HepG2 (cell line): Measurements from ENCODE around the gene STX1B. TPM values are rescaled to one million over a fixed set of nuclear protein-coding genes. Genes with fewer than 3 reads are reported as not detected.
A peak's percentile ranks its signal among the peaks of the same experiment; 100 is the strongest.

ENCODE experiments used
- ATAC-seq: fragments of 200-7000 bp; cut with Tn5 transposase; 3 replicates; pipeline ENCODE4 v1.9.1; 2020; ENCODE audit warnings: mild to moderate bottlenecking, moderate library complexity
- BruUV-seq: library from RNA; stranded (reverse); fragments of 400-500 nt; replicated peaks from 2 replicates; lab custom pipeline; 2021; lab: Mats Ljungman, UMichigan
- CTCF ChIA-PET: fragments of 300-600 bp; formaldehyde crosslinking; extraction: SDS; loops from one replicate; lab custom pipeline; 2021; ENCODE audit warnings: low total read pairs, inconsistent platforms, low intra/inter-chr PET ratio; lab: Yijun Ruan, JAX
- POLR2A ChIA-PET: fragments of 350-600 bp; sonication (Branson Sonifier 250); formaldehyde crosslinking; loops from one replicate; lab custom pipeline; 2020; ENCODE audit warnings: antibody characterized with exemption, inconsistent platforms; lab: Yijun Ruan, JAX
- DNase-seq: peaks from one replicate; pipeline ENCODE4 v3.0.0-alpha.2; 2015; ENCODE audit warnings: low spot score
- FAIRE-seq: peaks from 3 replicates; lab custom pipeline; 2011; peaks lifted over from hg19 to GRCh38; lab: Jason Lieb, UNC
- H2AFZ ChIP-seq: one replicate; pipeline ENCODE4 v1.6.1; 2011; ENCODE audit warnings: low read length, inconsistent platforms
- H3K27ac ChIP-seq: fragments of 300-600 bp; 3 replicates; pipeline ENCODE4 v1.8.0; 2011; ENCODE audit warnings: mixed run types, mild to moderate bottlenecking, mixed read lengths, low read length, inconsistent platforms; ENCODE audit not compliant: insufficient read depth; ENCODE audit errors: extremely low read length
- H3K27me3 ChIP-seq, 2 experiments: fragments of 200-600 bp in 1 of 2; 2 replicates in 1 of 2; 3 replicates in 1 of 2; pipeline versions ENCODE4 v1.6.0 to v1.8.0; 2011; ENCODE audit warnings: low read length in 2 of 2, mild to moderate bottlenecking in 2 of 2, moderate library complexity in 2 of 2, inconsistent platforms in 1 of 2; ENCODE audit not compliant: insufficient read depth in 2 of 2, control insufficient read depth in 1 of 2
- H3K36me3 ChIP-seq, 2 experiments: fragments of 200-600 bp in 1 of 2; replicated peaks in 1 of 2; 2 replicates in 1 of 2; 3 replicates in 1 of 2; pipeline versions ENCODE4 v1.5.1 to v1.8.0; 2011; ENCODE audit warnings: low read length in 2 of 2, inconsistent platforms in 1 of 2; ENCODE audit not compliant: insufficient read depth in 2 of 2, control insufficient read depth in 1 of 2
- H3K4me1 ChIP-seq: 2 replicates; pipeline ENCODE4 v1.5.1; 2012; ENCODE audit warnings: low read length, inconsistent platforms; ENCODE audit not compliant: insufficient read depth
- H3K4me2 ChIP-seq: 2 replicates; pipeline ENCODE4 v1.6.0; 2011; ENCODE audit warnings: low read depth, low read length, inconsistent platforms
- H3K4me3 ChIP-seq, 3 experiments: fragments of 200-600 bp in 1 of 3; sonication (generic), shearing (Covaris generic) in 1 of 3; replicated peaks in 1 of 3; 2 replicates each; pipeline ENCODE4 v1.5.1; 2011 to 2016; ENCODE audit warnings: low read length in 3 of 3, inconsistent platforms in 2 of 3, low read depth in 2 of 3, mild to moderate bottlenecking in 2 of 3, control low read depth in 1 of 3, mixed read lengths in 1 of 3; ENCODE audit not compliant: insufficient read depth in 1 of 3
- H3K79me2 ChIP-seq: one replicate; pipeline ENCODE4 v1.6.1; 2011; ENCODE audit warnings: low read length, inconsistent platforms; ENCODE audit not compliant: insufficient read depth
- H3K9ac ChIP-seq: 2 replicates; pipeline ENCODE4 v1.6.0; 2011; ENCODE audit warnings: mild to moderate bottlenecking, low read depth, low read length, inconsistent platforms; ENCODE audit not compliant: insufficient read depth
- H3K9me3 ChIP-seq: 2 replicates; pipeline ENCODE4 v1.5.1; 2012; ENCODE audit warnings: mild to moderate bottlenecking, low read length
- H4K20me1 ChIP-seq: 2 replicates; pipeline ENCODE4 v1.6.0; 2011; ENCODE audit warnings: inconsistent platforms, mild to moderate bottlenecking, low read length, moderate library complexity; ENCODE audit not compliant: insufficient read depth
- AGO2 ChIP-seq: fragments of 200-400 bp; formaldehyde crosslinking; optimal IDR thresholded peaks from 2 replicates; pipeline ENCODE3; 2017; ENCODE audit warnings: mild to moderate bottlenecking, low read depth, low read length, moderate library complexity
- AKAP8 ChIP-seq: sonication (generic); formaldehyde crosslinking; IDR thresholded peaks from 2 replicates; pipeline ENCODE4 v1.5.1; 2020; ENCODE audit warnings: mild to moderate bottlenecking, missing genetic modification reagents
- CBX2 ChIP-seq, 2 experiments: fragments of 200-600 bp in 1 of 2; sonication (generic); formaldehyde crosslinking in 1 of 2; IDR thresholded peaks; 2 replicates each; pipeline versions ENCODE4 v1.7.0 to v1.8.1; 2018 to 2022; ENCODE audit warnings: low read depth in 2 of 2, low read length in 1 of 2, mild to moderate bottlenecking in 1 of 2, missing genetic modification reagents in 1 of 2
- HNRNPLL ChIP-seq: fragments of 200-400 bp; formaldehyde crosslinking; IDR thresholded peaks from 2 replicates; pipeline ENCODE4 v1.6.1; 2017; ENCODE audit warnings: mild to moderate bottlenecking, low read depth, low read length; ENCODE audit not compliant: poor library complexity, severe bottlenecking
- NONO ChIP-seq, 2 experiments: fragments of 450-650 bp in 1 of 2; sonication (generic) in 1 of 2; formaldehyde crosslinking in 1 of 2; IDR thresholded peaks in 1 of 2; conservative IDR thresholded peaks in 1 of 2; 2 replicates each; pipeline versions ENCODE4 v1.6.1 to v1.8.0; 2017 to 2022; ENCODE audit warnings: mild to moderate bottlenecking in 1 of 2, missing genetic modification reagents in 1 of 2, moderate library complexity in 1 of 2
- RBFOX2 ChIP-seq: fragments of 200-400 bp; formaldehyde crosslinking; IDR thresholded peaks from 2 replicates; pipeline ENCODE4 v1.6.1; 2017; ENCODE audit warnings: low read depth, mild to moderate bottlenecking, low read length
- SIN3A ChIP-seq: IDR thresholded peaks from 2 replicates; pipeline ENCODE4 v1.6.1; 2011; ENCODE audit warnings: low read depth, mild to moderate bottlenecking, control low read depth, low read length, borderline replicate concordance
- ZBTB38 ChIP-seq: sonication (generic); formaldehyde crosslinking; IDR thresholded peaks from 2 replicates; pipeline ENCODE4 v1.5.1; 2020; ENCODE audit warnings: mild to moderate bottlenecking, missing genetic modification reagents
- WGBS: methylation state at CpG from one replicate; pipeline ENCODE4 v1.1.6; 2017; ENCODE audit warnings: low lambda C conversion rate; 5-methylcytosine and 5-hydroxymethylcytosine counted together
- in situ Hi-C: cut with HindIII; loops from 2 replicates; pipeline ENCODE4 v1.10.0; 2017; ENCODE audit warnings: low pct_unique_long_range_greater_than_20kb; ENCODE audit not compliant: extremely low pct_ligation_motif_present
- intact Hi-C: fragments of 100-400 bp; cut with micrococcal nuclease; formaldehyde crosslinking; loops from one replicate; pipeline ENCODE4 v1.10.0; 2022; ENCODE audit not compliant: unreplicated experiment
- polyA plus RNA-seq, 8 experiments: library from polyadenylated mRNA; depleted of rRNA in 3 of 8; stranded (reverse) in 7 of 8; unstranded in 1 of 8; fragments of >200 nt; fragmentation: Illumina TruSeq in 4 of 8; extraction: Trizol in 4 of 8; gene quantifications; 2 replicates each; pipeline versions ENCODE4 v1.2.1 to v1.2.3, GENCODE V29; 2011 to 2016; ENCODE audit warnings: low read depth in 4 of 8, missing spikeins in 1 of 8, mixed read lengths in 1 of 8; ENCODE audit not compliant: insufficient read depth in 1 of 8
- total RNA-seq, 5 experiments: library from RNA; depleted of rRNA; stranded (reverse); fragments of >200 nt; fragmentation: Illumina TruSeq; extraction: Trizol; gene quantifications; 2 replicates each; pipeline ENCODE4 v1.2.3, GENCODE V29; 2016; ENCODE audit warnings: low read depth in 1 of 5
- TF ChIP-seq, protein P1 (sequence below): sonication (generic); formaldehyde crosslinking; IDR thresholded peaks from 2 replicates; pipeline ENCODE4 v1.8.0; 2022; ENCODE audit warnings: mild to moderate bottlenecking, missing genetic modification reagents, moderate library complexity

Gene STX1B
- total and polyA plus RNA-seq, 2 of the 13 experiments (the other 11 are each of a cell fraction or from before 2014, with no cell fraction given), result 2.1 to 3.0 TPM

GRCh38 chr16:30983289-30983889, 27.0 kb downstream of the STX1B start:
- BruUV-seq, result no TSS peak
- H3K4me1 ChIP-seq, result peaks cover 16% of the 10 kb centered on the region
- POLR2A ChIA-PET, result interaction anchor here (1.0 to 3.7 kb wide), 5 partner anchors 8 to 159 kb away, joined by 3 to 81 read pairs (median 8); partner anchors contain the start of gene KAT8
- H3K27me3 ChIP-seq, result no peaks in the 10 kb centered on the region
- H3K36me3 ChIP-seq, result peaks cover 17 to 54% of the 10 kb centered on the region in 2 experiments
- DNase-seq (no peak), ATAC-seq (no peak), FAIRE-seq (no peak)
- no peak overlapping the region for H3K4me2 ChIP-seq
- H3K4me3 ChIP-seq, result no peak overlapping the region
- CTCF ChIA-PET, result no interaction called here
- H2AFZ ChIP-seq, result no peak overlapping the region
- TF ChIP-seq AKAP8, result 0 out of 2 replicates have a peak, but pooled peaks have one; percentile 52
- TF ChIP-seq NONO (IDR thresholded peaks at IDR 0.05), result no peak
- 0 out of 2 replicates have a peak, but pooled peaks have one; percentile 50 for TF ChIP-seq NONO (CRISPR knock-in tag; conservative IDR thresholded peaks at IDR 0.05)
- peak; percentile 2 for TF ChIP-seq HNRNPLL
- TF ChIP-seq CBX2 (IDR thresholded peaks at IDR 0.05; ENCODE audit: low read depth, low read length), result no peak
- TF ChIP-seq CBX2 (CRISPR knock-in tag; IDR thresholded peaks at IDR 0.05; ENCODE audit: low read depth), result no peak
- TF ChIP-seq ZBTB38 (CRISPR knock-in tag), result peak; percentile 50; the same call in 1 of the 2 replicates
- peak; percentile 33; the same call in 1 of the 2 replicates for TF ChIP-seq RBFOX2
- TF ChIP-seq, protein P1, sequence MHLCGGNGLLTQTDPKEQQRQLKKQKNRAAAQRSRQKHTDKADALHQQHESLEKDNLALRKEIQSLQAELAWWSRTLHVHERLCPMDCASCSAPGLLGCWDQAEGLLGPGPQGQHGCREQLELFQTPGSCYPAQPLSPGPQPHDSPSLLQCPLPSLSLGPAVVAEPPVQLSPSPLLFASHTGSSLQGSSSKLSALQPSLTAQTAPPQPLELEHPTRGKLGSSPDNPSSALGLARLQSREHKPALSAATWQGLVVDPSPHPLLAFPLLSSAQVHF (CRISPR knock-in tag), result 0 out of 2 replicates have a peak, but pooled peaks have one; percentile 28
- peak; percentile 83 for TF ChIP-seq AGO2
- TF ChIP-seq SIN3A, result no peak
- intact Hi-C loops (loop anchor here (10.0 kb wide), 1 partner anchor 881 kb away; no protein-coding TSS in a partner anchor), in situ Hi-C loops (loop anchor here (25.0 kb wide), 1 partner anchor 729 kb away; a partner anchor contains a TSS)
- H3K27ac ChIP-seq, result no peak overlapping the region
- no peaks in the 10 kb centered on the region for H3K9me3 ChIP-seq
- H3K79me2 ChIP-seq, result no peaks in the 10 kb centered on the region
- H3K9ac ChIP-seq, result no peak overlapping the region
- 92% methylated on average over 23 of the region's 25 CpGs for WGBS
- H4K20me1 ChIP-seq, result no peaks in the 10 kb centered on the region
